ENCODE results near the gene ANXA4.
"Not testable (repeated sequence)": the region's sequence is repeated elsewhere in the genome, so short reads cannot be mapped to it uniquely, and the experiment has no call there.

ANXA4 gene

GRCh38 chr2:69733342-69734034 is 8.4 kb upstream of the ANXA4 start:
- Histone ChIP-seq H3K27ac (no peak overlapping the region), H3K4me3 (ENCODE audit: low read depth, low read length) (no peak overlapping the region), H3K27me3 (replicated peaks) (no peaks in the 10 kb centered on the region), H3K36me3 (replicated peaks) (no peaks in the 10 kb centered on the region)
- in situ Hi-C loops (cut with HindIII; ENCODE audit: low pct_ligation_motif_present, low sequenced_read_pairs), result no loop called here
- DNase-seq, result no peak
- TF ChIP-seq CTCF (IDR thresholded peaks at IDR 0.05; ENCODE audit: low read depth, low read length, missing control alignments), result no peak

GRCh38 chr2:69734035-69734611 is 7.8 kb upstream of the ANXA4 start:
- no peak for DNase-seq
- no peak for TF ChIP-seq CTCF (IDR thresholded peaks at IDR 0.05; ENCODE audit: low read depth, low read length, missing control alignments)
- Histone ChIP-seq H3K27me3 (replicated peaks) (no peaks in the 10 kb centered on the region), H3K4me3 (ENCODE audit: low read depth, low read length) (no peak overlapping the region), H3K27ac (no peak overlapping the region), H3K36me3 (replicated peaks) (no peaks in the 10 kb centered on the region)
- in situ Hi-C loops (cut with HindIII; ENCODE audit: low pct_ligation_motif_present, low sequenced_read_pairs), result no loop called here

- in situ Hi-C loops (cut with HindIII; ENCODE audit: low pct_ligation_motif_present, low sequenced_read_pairs), result no loop called here
- H3K27me3 ChIP-seq (replicated peaks), result no peaks in the 10 kb centered on the region
- H3K27ac ChIP-seq, result no peak overlapping the region
- H3K36me3 ChIP-seq (replicated peaks), result no peaks in the 10 kb centered on the region
- TF ChIP-seq CTCF (IDR thresholded peaks at IDR 0.05; ENCODE audit: low read depth, low read length, missing control alignments), result no peak
- H3K4me3 ChIP-seq (ENCODE audit: low read depth, low read length), result no peak overlapping the region
- DNase-seq, result no peak
Observed at GRCh38 chr2:69734854-69735544, 6.9 kb upstream of the ANXA4 start.

- Histone ChIP-seq H3K4me3 (ENCODE audit: low read depth, low read length) (no peak overlapping the region), H3K36me3 (replicated peaks) (no peaks in the 10 kb centered on the region), H3K27ac (no peak overlapping the region), H3K27me3 (replicated peaks) (no peaks in the 10 kb centered on the region)
- DNase-seq, result no peak
- no peak for TF ChIP-seq CTCF (IDR thresholded peaks at IDR 0.05; ENCODE audit: low read depth, low read length, missing control alignments)
- in situ Hi-C loops (cut with HindIII; ENCODE audit: low pct_ligation_motif_present, low sequenced_read_pairs), result no loop called here
Observed at GRCh38 chr2:69735686-69736085, 6.2 kb upstream of the ANXA4 start.

- DNase-seq; H3K36me3 ChIP-seq (replicated peaks); in situ Hi-C loops (cut with HindIII; ENCODE audit: low pct_ligation_motif_present, low sequenced_read_pairs); H3K27ac ChIP-seq; H3K27me3 ChIP-seq (replicated peaks); H3K4me3 ChIP-seq (ENCODE audit: low read depth, low read length): not testable (repeated sequence)
Observed at GRCh38 chr2:69738149-69738548, 3.8 kb upstream of the ANXA4 start.

- in situ Hi-C loops (cut with HindIII; ENCODE audit: low pct_ligation_motif_present, low sequenced_read_pairs), result no loop called here
- TF ChIP-seq CTCF (IDR thresholded peaks at IDR 0.05; ENCODE audit: low read depth, low read length, missing control alignments), result no peak
- DNase-seq, result no peak
- no peaks in the 10 kb centered on the region for H3K27me3 ChIP-seq (replicated peaks)
- no peak overlapping the region for H3K4me3 ChIP-seq (ENCODE audit: low read depth, low read length)
- no peaks in the 10 kb centered on the region for H3K36me3 ChIP-seq (replicated peaks)
- H3K27ac ChIP-seq, result no peak overlapping the region
Observed at GRCh38 chr2:69740502-69740951, 1.4 kb upstream of the ANXA4 start.

All from brain microvascular endothelial cell (primary cell).